ENCODE data around the gene ZMYND10.

The ZMYND10 gene

DNA sequence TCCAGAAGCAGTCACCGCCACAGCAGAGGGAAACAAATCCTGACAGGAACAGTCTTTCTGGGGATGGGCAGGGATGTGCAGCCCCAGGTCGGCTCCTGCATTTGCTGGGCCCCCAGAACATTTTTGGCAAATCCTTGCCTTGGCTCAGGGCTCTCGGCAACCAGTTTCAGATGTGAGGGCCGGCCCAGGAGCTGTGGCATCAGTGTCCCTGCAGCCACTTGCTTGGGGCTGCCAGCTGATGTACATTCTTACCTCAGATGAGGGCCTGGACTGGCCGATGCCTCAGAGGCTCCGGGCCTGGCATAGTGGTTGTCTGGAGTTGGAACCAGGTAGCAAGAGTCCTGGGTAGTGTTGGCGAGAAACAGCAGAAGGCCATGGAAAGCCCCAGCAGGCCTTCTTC lies 9.3 kb upstream of the ZMYND10 start:
- no peak overlapping the region for H3K4me2 ChIP-seq (ENCODE audit: low read length)
- H3K4me3 ChIP-seq (ENCODE audit: low read depth, low read length) = no peak overlapping the region
- no peaks in the 10 kb centered on the region for H3K9me3 ChIP-seq (ENCODE audit: control insufficient read depth, low read length)
- no peaks in the 10 kb centered on the region for H3K36me3 ChIP-seq (ENCODE audit: control insufficient read depth, insufficient read depth, low read length)
- H3K9ac ChIP-seq = no peak overlapping the region
- TF ChIP-seq, protein P1, sequence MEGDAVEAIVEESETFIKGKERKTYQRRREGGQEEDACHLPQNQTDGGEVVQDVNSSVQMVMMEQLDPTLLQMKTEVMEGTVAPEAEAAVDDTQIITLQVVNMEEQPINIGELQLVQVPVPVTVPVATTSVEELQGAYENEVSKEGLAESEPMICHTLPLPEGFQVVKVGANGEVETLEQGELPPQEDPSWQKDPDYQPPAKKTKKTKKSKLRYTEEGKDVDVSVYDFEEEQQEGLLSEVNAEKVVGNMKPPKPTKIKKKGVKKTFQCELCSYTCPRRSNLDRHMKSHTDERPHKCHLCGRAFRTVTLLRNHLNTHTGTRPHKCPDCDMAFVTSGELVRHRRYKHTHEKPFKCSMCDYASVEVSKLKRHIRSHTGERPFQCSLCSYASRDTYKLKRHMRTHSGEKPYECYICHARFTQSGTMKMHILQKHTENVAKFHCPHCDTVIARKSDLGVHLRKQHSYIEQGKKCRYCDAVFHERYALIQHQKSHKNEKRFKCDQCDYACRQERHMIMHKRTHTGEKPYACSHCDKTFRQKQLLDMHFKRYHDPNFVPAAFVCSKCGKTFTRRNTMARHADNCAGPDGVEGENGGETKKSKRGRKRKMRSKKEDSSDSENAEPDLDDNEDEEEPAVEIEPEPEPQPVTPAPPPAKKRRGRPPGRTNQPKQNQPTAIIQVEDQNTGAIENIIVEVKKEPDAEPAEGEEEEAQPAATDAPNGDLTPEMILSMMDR (IDR thresholded peaks at IDR 0.05) = no peak
- peaks cover 41% of the 10 kb centered on the region for H3K79me2 ChIP-seq
- H2AFZ ChIP-seq = no peak overlapping the region
- H3K27me3 ChIP-seq (ENCODE audit: control insufficient read depth, insufficient read depth, low read length) = no peaks in the 10 kb centered on the region
- H3K27ac ChIP-seq = no peak overlapping the region
- H3K4me1 ChIP-seq = peaks cover 46% of the 10 kb centered on the region

DNA sequence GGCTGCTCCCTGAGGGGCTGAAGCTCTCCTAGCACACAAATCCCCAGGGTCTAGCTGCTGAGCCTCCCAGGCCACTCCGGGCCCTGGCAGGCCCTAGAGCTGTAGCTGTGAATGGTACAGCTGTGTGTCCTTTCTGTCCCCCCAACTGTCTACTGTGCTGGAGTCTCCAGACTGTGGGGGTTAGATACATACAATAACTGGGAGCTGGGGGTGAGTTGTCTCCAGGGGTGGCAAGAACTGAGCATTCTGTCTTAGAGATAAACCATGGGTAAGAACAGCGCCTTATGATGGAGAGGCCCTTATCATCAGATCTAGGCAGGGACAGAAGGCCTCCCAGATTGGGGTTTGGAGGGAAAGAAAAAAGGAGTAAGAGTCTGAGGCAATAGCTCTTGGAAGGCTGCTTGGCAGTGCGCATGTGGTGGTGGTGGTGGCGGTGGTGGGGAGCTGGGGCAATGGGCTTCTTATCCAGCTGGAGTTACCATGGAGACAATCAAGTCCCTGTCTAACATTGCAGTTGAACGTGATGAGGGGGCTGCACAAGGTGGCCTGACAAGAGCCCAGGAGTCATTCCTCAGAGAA lies 8.7 kb upstream of the ZMYND10 start:
- no peak overlapping the region for H3K4me2 ChIP-seq (ENCODE audit: low read length)
- H3K4me3 ChIP-seq (ENCODE audit: low read depth, low read length) = no peak overlapping the region
- TF ChIP-seq, protein P1 (IDR thresholded peaks at IDR 0.05) = no peak
- H3K27me3 ChIP-seq (ENCODE audit: control insufficient read depth, insufficient read depth, low read length) = no peaks in the 10 kb centered on the region
- H3K27ac ChIP-seq = no peak overlapping the region
- peaks cover 52% of the 10 kb centered on the region for H3K4me1 ChIP-seq
- no peaks in the 10 kb centered on the region for H3K36me3 ChIP-seq (ENCODE audit: control insufficient read depth, insufficient read depth, low read length)
- no peak overlapping the region for H2AFZ ChIP-seq
- H3K9me3 ChIP-seq (ENCODE audit: control insufficient read depth, low read length) = no peaks in the 10 kb centered on the region
- peaks cover 45% of the 10 kb centered on the region for H3K79me2 ChIP-seq
- no peak overlapping the region for H3K9ac ChIP-seq

DNA sequence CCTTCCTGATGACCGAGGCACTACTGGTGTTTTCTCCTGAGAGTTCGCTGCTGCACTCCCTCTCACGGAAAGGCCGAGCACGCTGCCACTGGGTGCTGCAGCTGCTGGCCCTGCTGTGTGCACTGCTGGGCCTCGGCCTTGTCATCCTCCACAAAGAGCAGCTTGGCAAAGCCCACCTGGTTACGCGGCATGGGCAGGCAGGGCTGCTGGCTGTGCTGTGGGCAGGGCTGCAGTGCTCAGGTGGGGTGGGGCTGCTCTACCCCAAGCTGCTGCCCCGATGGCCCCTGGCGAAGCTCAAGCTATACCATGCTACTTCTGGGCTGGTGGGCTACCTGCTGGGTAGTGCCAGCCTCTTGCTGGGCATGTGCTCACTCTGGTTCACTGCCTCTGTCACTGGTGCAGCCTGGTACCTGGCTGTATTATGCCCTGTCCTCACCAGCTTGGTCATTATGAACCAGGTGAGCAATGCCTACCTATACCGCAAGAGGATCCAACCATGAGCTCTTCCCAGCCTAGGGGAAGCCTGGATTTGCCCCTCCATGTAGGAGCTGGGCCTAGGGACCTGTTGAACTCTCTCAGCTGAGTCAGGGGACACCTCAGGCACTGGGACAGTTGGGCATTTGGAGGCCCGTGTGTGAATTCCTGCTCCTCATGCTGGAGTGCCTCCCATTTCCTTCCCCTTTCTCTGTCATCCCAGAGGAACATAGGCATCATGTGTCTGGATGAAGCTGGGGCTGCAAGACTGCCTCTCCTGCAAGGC lies 7.9 kb upstream of the ZMYND10 start:
- peaks cover 51% of the 10 kb centered on the region for H3K4me1 ChIP-seq
- no peak overlapping the region for H3K9ac ChIP-seq
- no peaks in the 10 kb centered on the region for H3K9me3 ChIP-seq (ENCODE audit: control insufficient read depth, low read length)
- no peak overlapping the region for H3K4me3 ChIP-seq (ENCODE audit: low read depth, low read length)
- H3K27ac ChIP-seq = no peak overlapping the region
- no peak overlapping the region for H3K4me2 ChIP-seq (ENCODE audit: low read length)
- peaks cover 41% of the 10 kb centered on the region for H3K79me2 ChIP-seq
- no peaks in the 10 kb centered on the region for H3K27me3 ChIP-seq (ENCODE audit: control insufficient read depth, insufficient read depth, low read length)
- TF ChIP-seq, protein P1 (IDR thresholded peaks at IDR 0.05) = no peak
- H3K36me3 ChIP-seq (ENCODE audit: control insufficient read depth, insufficient read depth, low read length) = no peaks in the 10 kb centered on the region
- H2AFZ ChIP-seq = no peak overlapping the region

DNA sequence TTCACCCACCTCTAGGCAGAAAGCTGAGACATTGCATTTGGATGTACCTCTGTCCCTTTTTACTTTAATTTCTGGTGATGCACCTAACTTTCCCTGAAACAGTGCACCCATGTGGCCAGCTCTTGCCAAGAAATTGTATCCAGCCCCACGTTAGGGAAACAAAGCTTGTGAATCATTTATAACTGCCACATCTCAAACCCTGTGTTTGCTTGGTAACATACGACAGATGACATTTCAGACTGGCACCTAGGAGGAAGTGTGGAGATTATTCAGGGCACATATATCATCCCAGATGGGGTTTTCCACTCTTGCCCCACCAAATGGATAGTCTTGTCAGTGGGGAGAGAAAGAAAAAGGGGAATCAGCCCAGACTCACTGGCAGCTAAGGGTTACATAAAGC lies 7.2 kb upstream of the ZMYND10 start:
- Histone ChIP-seq H3K9ac (no peak overlapping the region), H3K27ac (no peak overlapping the region), H3K79me2 (peaks cover 36% of the 10 kb centered on the region), H3K36me3 (ENCODE audit: control insufficient read depth, insufficient read depth, low read length) (no peaks in the 10 kb centered on the region), H3K4me1 (peaks cover 45% of the 10 kb centered on the region), H3K4me2 (ENCODE audit: low read length) (no peak overlapping the region), H2AFZ (no peak overlapping the region), H3K27me3 (ENCODE audit: control insufficient read depth, insufficient read depth, low read length) (no peaks in the 10 kb centered on the region), H3K4me3 (ENCODE audit: low read depth, low read length) (no peak overlapping the region), H3K9me3 (ENCODE audit: control insufficient read depth, low read length) (no peaks in the 10 kb centered on the region)
- TF ChIP-seq, protein P1 (IDR thresholded peaks at IDR 0.05) = no peak

DNA sequence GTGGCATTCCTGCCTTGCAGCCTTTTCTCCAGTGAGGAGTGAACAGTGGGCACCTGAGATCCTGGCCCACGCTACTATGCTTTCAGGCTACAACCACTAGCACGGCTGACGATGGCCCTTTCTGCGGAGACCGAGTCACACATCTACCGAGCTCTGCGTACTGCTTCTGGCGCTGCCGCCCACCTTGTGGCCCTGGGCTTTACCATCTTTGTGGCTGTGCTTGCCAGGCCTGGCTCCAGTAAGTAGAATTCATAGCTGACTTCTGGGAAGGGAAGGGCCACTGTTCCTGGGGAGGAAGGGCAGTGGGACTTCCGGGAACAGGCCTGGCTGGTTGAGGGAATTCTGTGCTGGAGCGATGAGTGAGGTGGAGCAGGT lies 5.8 kb upstream of the ZMYND10 start:
- Histone ChIP-seq H3K79me2 (peaks cover 24% of the 10 kb centered on the region), H3K4me3 (ENCODE audit: low read depth, low read length) (peak overlapping the region; percentile 86), H3K9me3 (ENCODE audit: control insufficient read depth, low read length) (no peaks in the 10 kb centered on the region), H3K27me3 (ENCODE audit: control insufficient read depth, insufficient read depth, low read length) (no peaks in the 10 kb centered on the region), H3K36me3 (ENCODE audit: control insufficient read depth, insufficient read depth, low read length) (no peaks in the 10 kb centered on the region), H3K4me1 (peaks cover 31% of the 10 kb centered on the region), H2AFZ (peak overlapping the region; percentile 91), H3K4me2 (ENCODE audit: low read length) (peak overlapping the region; percentile 88), H3K27ac (peak overlapping the region; percentile 94), H3K9ac (no peak overlapping the region)
- TF ChIP-seq, protein P1 (IDR thresholded peaks at IDR 0.05) = no peak
